Duodenal mucosa (tissue), 2 donors: Measurements from ENCODE around the gene C2orf80.

ENCODE experiments used
- H3K27ac ChIP-seq: one replicate; pipeline ENCODE4 v1.7.0; 2013; ENCODE audit warnings: low read depth, low read length
- H3K27me3 ChIP-seq, 2 donors: one replicate each; pipeline ENCODE4 v1.7.0; 2013; ENCODE audit warnings: low read length in 2 of 2, control low read depth in 1 of 2; ENCODE audit not compliant: insufficient read depth in 2 of 2, control insufficient read depth in 1 of 2
- H3K36me3 ChIP-seq, 2 donors: one replicate each; pipeline ENCODE4 v1.7.0; 2013; ENCODE audit warnings: low read length in 2 of 2, control low read depth in 1 of 2; ENCODE audit not compliant: insufficient read depth in 2 of 2, control insufficient read depth in 1 of 2
- H3K4me1 ChIP-seq, 2 donors: one replicate each; pipeline ENCODE4 v1.7.0; 2013; ENCODE audit warnings: low read length in 2 of 2, control low read depth in 1 of 2; ENCODE audit not compliant: insufficient read depth in 2 of 2, control insufficient read depth in 1 of 2
- H3K4me3 ChIP-seq, 2 donors: one replicate each; pipeline ENCODE4 v1.7.0; 2013; ENCODE audit warnings: low read length in 2 of 2, low read depth in 1 of 2
- H3K9ac ChIP-seq, 2 donors: one replicate each; pipeline ENCODE4 v1.7.0; 2013; ENCODE audit warnings: low read length in 2 of 2, low read depth in 1 of 2
- H3K9me3 ChIP-seq, 2 donors: one replicate each; pipeline ENCODE4 v1.7.0; 2013; ENCODE audit warnings: low read length in 2 of 2, control low read depth in 1 of 2; ENCODE audit not compliant: control insufficient read depth in 1 of 2

C2orf80 gene

GRCh38 chr2:208208335-208209085 is 18.7 kb upstream of the C2orf80 start:
- no peaks in the 10 kb centered on the region for H3K36me3 ChIP-seq
- no peak overlapping the region for H3K27ac ChIP-seq
- H3K4me1 ChIP-seq, result peaks cover 1 to 3% of the 10 kb centered on the region in 2 donors
- H3K27me3 ChIP-seq, result no peaks in the 10 kb centered on the region
- no peak overlapping the region for H3K4me3 ChIP-seq
- H3K9ac ChIP-seq, result no peak overlapping the region
- H3K9me3 ChIP-seq, result no peaks in the 10 kb centered on the region

GRCh38 chr2:208207769-208208168 is 17.9 kb upstream of the C2orf80 start:
- Histone ChIP-seq H3K4me1 (no peaks in the 10 kb centered on the region), H3K36me3 (no peaks in the 10 kb centered on the region), H3K9ac (no peak overlapping the region), H3K9me3 (no peaks in the 10 kb centered on the region), H3K4me3 (no peak overlapping the region), H3K27ac (no peak overlapping the region), H3K27me3 (no peaks in the 10 kb centered on the region)

- H3K27me3 ChIP-seq, result no peaks in the 10 kb centered on the region
- no peak overlapping the region for H3K4me3 ChIP-seq
- H3K9ac ChIP-seq, result no peak overlapping the region
- no peaks in the 10 kb centered on the region for H3K4me1 ChIP-seq
- H3K27ac ChIP-seq, result no peak overlapping the region
- H3K9me3 ChIP-seq, result no peaks in the 10 kb centered on the region
- H3K36me3 ChIP-seq, result no peaks in the 10 kb centered on the region
These were observed 14.3 kb upstream of the C2orf80 start for GRCh38 chr2:208204166-208204565.

- H3K27me3 ChIP-seq, result no peaks in the 10 kb centered on the region
- no peaks in the 10 kb centered on the region for H3K36me3 ChIP-seq
- no peak overlapping the region for H3K4me3 ChIP-seq
- no peaks in the 10 kb centered on the region for H3K9me3 ChIP-seq
- no peak overlapping the region for H3K27ac ChIP-seq
- H3K4me1 ChIP-seq, result no peaks in the 10 kb centered on the region
- H3K9ac ChIP-seq, result no peak overlapping the region
These were observed 5.7 kb upstream of the C2orf80 start for GRCh38 chr2:208195531-208195930.

GRCh38 chr2:208192611-208193236 is 2.9 kb upstream of the C2orf80 start:
- Histone ChIP-seq H3K36me3 (no peaks in the 10 kb centered on the region), H3K9ac (no peak overlapping the region), H3K27me3 (no peaks in the 10 kb centered on the region), H3K4me1 (no peaks in the 10 kb centered on the region), H3K27ac (no peak overlapping the region), H3K9me3 (no peaks in the 10 kb centered on the region), H3K4me3 (no peak overlapping the region)

- Histone ChIP-seq H3K4me3 (no peak overlapping the region), H3K9me3 (no peaks in the 10 kb centered on the region), H3K27me3 (no peaks in the 10 kb centered on the region), H3K36me3 (no peaks in the 10 kb centered on the region), H3K9ac (no peak overlapping the region), H3K27ac (no peak overlapping the region), H3K4me1 (no peaks in the 10 kb centered on the region)
These were observed 591 bp downstream of the C2orf80 start for GRCh38 chr2:208189069-208189809.

GRCh38 chr2:208186893-208187292 is 2.9 kb downstream of the C2orf80 start:
- no peak overlapping the region for H3K4me3 ChIP-seq
- no peak overlapping the region for H3K9ac ChIP-seq
- no peaks in the 10 kb centered on the region for H3K9me3 ChIP-seq
- H3K27ac ChIP-seq, result no peak overlapping the region
- H3K4me1 ChIP-seq, result no peaks in the 10 kb centered on the region
- no peaks in the 10 kb centered on the region for H3K36me3 ChIP-seq
- H3K27me3 ChIP-seq, result no peaks in the 10 kb centered on the region

- no peaks in the 10 kb centered on the region for H3K27me3 ChIP-seq
- no peak overlapping the region for H3K27ac ChIP-seq
- no peak overlapping the region for H3K9ac ChIP-seq
- no peaks in the 10 kb centered on the region for H3K9me3 ChIP-seq
- H3K36me3 ChIP-seq, result no peaks in the 10 kb centered on the region
- H3K4me1 ChIP-seq, result no peaks in the 10 kb centered on the region
- H3K4me3 ChIP-seq, result no peak overlapping the region
These were observed 3.4 kb downstream of the C2orf80 start for GRCh38 chr2:208186465-208186864.

GRCh38 chr2:208183972-208184705 is 5.7 kb downstream of the C2orf80 start:
- Histone ChIP-seq H3K27me3 (no peaks in the 10 kb centered on the region), H3K36me3 (no peaks in the 10 kb centered on the region), H3K4me1 (no peaks in the 10 kb centered on the region), H3K9me3 (no peaks in the 10 kb centered on the region), H3K9ac (no peak overlapping the region), H3K4me3 (no peak overlapping the region), H3K27ac (no peak overlapping the region)

GRCh38 chr2:208183526-208183925 is 6.3 kb downstream of the C2orf80 start:
- Histone ChIP-seq H3K4me3 (no peak overlapping the region), H3K4me1 (no peaks in the 10 kb centered on the region), H3K27ac (no peak overlapping the region)

More at GRCh38 chr2:208183526-208183925, 6.3 kb downstream of the C2orf80 start:
- Histone ChIP-seq H3K27me3 (no peaks in the 10 kb centered on the region), H3K36me3 (no peaks in the 10 kb centered on the region), H3K9me3 (no peaks in the 10 kb centered on the region), H3K9ac (no peak overlapping the region)
